Stimulated activated CD8-positive, alpha-beta memory T cell treated with anti-CD3 and anti-CD28 coated beads, Interleukin-7, amount 100 ng/mL, for 1 hour (primary cell): Measurements from ENCODE around the gene TOMM20.
A peak's percentile ranks its signal among the peaks of the same experiment; 100 is the strongest.
"Not testable (repeated sequence)": the region's sequence is repeated elsewhere in the genome, so short reads cannot be mapped to it uniquely, and the experiment has no call there.

Source experiments
- DNase-seq, 2 donors: peaks; one replicate each; pipeline ENCODE4 v3.0.0-alpha.2; 2020; ENCODE audit warnings: low read depth in 2 of 2

The TOMM20 gene

DNA sequence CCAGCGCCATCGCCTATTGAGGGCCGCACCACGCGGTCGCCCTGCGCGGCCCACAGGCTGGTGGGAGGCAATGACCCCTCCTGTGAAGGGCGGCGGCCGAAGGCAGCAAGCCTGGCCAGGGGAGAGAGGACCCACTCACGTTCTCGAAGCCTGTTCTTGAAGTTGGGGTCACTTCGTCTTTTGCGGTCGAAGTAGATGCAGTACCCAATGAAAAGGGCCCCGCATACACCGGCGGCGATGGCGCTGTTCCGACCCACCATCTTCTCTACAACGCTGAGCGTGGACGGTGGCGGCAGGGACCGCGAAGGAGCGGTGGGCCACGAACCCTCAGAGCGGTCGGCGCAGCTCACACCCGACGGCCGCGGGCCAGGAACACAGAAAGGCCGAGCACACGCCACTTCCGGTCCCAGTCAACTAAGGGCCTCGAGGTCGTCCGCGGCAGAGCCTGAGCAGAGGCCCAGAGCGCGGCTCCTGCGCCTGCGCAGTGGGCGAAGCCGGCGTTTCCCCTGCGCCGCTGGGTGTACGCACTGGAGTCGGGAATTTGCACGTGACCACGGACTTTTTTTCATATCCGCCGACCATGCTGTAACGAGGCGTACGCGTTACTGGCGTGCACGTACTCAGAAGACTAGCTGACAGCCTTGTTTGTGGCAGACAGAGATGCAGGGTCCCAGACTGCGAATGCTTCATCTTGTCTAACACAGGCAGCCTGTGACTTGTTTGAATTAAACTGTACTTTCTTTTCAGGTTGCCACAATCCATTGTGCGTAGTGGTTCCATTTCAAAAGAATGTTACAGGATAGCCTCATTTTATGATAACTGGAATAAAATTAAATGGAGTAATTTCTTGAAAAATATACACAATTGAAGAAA lies at the start of gene TOMM20:
TOMM20 (minus strand) TSS at position 382 of the 873 bp plus-strand sequence; CDS start at position 260, 122 bp downstream.
- peak; percentile 80 to 86 for DNase-seq

DNA sequence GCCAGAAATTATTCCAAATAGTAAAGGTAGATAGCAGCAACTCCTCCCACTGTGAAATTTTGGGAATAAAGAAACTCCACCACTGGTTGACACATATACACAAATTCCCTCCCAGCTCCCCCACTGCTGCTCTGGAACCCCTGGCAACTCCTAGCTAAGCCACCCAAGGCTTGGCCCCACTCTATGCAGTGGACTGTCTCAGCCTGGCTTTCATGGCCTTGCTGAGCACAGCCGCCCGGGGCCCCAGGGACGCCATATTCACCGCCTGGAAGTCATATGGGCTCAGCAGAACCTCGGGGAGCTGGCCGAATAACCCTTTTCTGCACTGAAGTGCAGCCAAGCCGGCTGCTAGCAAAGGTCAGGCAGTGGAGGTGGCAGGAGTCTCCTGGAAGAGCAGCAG lies 47.8 kb upstream of the TOMM20 start:
- DNase-seq = no peak

DNA sequence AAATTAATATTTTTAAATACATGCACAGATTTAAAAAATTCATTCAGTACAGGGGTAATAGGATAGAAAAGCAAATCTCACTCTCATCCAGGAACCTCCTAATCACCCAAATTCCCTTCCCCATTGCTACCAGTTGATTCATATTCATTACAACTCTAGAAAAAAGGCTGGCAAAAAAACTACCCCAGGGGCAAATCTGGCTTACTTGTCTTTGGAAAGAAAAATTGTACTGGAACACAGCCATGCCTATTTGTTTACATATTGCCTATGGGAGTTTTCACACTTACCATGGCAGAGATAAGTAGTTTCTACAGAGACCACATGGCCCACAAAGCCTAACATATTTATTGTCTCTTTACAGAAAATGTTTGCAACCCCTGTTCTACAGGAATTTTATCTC lies 41.3 kb upstream of the TOMM20 start:
- DNase-seq = no peak

DNA sequence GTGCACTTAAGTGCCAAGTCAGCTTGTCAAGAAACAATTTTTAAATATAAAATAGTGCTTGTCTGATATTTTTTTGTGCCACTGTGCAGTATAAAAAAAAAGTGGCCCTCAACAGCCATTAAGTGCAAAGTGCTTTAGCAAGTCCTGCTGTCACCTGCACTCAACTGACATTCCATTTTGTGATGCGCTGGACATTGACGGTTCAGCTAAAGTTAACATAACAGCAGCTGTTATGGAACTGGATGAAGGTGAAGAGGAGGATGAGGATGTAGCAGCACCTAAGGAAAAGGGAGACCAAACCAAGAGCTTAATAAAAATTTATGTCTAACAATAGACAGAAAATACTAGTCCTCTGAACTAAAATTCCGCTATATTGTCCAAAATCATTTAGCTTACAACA lies 39.7 kb upstream of the TOMM20 start:
- no peak for DNase-seq

DNA sequence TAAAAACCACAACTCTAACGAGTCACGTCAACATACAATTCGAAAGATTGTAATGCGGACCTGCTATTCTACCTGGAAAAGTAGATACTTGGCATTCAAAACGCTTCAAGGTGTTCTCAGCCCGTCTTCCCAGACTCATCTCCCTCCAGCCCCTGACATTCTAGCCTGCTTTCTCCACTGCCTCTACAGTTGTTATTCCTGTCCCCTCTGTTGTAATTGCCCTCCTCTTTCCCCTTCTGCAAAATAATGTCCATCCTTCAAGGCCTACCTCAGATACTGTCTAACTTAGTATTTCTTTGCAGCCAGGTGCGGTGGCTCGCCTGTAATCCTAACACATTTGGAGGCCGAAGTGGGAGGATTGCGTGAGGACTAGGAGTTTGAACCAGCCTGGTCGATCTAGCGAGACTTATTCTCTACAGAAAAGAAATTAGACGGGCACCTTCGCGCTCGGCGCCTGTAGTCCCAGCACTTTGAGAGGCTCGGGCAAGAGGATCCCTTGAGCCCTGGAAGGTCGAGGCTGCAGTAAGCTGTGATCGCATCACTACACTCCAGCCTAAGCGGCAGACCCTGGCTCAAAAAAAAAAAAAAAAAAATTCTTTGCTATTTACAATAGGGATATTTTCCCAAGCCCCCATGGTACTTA lies 33.2 kb upstream of the TOMM20 start:
- DNase-seq = no peak

DNA sequence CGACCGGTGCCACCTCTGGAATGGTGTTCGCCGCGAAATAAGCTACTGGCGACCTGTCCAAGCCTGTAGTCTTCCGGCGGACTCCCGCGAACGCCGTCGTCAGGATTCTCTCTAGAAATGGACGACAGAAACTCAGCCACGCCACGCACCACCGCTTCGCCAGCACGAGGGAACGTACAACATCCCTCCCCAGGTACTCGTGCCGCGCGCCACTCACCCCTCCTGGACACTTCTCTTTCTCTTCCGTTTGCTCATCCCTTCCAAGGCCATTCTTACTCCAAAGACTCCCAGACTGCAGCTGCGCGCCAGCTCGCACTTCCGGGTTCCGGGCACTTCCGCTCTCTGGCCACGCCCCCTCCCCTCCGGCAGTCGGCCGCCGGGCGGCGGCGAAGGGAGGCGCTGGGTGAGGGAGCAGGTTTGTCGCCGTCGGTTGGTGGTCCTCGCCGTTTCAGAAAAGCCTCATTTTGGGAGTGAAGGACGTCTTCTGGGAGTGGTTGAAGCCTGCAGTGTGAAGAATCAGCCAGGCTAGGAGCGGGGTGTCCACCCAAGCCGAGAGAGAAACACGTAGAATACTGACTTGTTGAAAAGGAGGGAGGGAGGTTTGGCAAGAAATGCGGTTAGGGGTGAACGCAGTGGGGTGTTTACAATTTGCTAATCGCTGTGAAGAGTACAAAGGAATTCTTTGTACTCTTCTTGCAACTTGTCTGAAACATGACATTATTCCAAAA lies 32.5 kb upstream of the TOMM20 start, which contains the start of gene RBM34:
RBM34 (minus strand) TSS at position 294 of the 728 bp plus-strand sequence; CDS start at position 270, 24 bp downstream.
- peak; percentile 85 to 87 for DNase-seq

DNA sequence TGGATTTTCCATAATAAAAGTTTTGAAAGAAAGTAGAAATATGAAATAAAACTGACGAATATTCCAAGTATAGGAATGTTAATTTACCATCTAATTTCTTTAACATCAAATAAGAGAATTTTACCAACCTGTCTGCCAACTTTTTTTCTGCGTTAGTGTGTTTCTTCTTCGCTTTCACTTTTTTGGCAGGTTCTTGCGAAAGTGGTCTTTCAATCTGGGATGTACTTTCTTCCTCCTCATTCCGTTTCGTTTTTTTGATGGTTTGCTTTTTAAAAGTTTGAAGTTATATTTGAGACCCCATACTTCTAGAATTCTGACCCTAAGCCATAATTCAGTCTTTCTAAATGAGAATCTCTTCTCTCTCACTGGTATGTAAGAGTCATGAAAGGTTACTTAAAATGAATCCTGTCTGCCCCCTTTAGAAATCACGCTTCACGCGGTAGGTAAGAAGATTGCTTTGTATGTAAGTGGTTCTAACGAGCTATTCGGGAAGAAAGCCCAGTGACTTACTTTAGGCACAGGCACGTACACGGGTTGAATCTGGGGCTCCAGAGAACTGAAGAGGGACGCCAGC lies 31.8 kb upstream of the TOMM20 start:
- no peak for DNase-seq

DNA sequence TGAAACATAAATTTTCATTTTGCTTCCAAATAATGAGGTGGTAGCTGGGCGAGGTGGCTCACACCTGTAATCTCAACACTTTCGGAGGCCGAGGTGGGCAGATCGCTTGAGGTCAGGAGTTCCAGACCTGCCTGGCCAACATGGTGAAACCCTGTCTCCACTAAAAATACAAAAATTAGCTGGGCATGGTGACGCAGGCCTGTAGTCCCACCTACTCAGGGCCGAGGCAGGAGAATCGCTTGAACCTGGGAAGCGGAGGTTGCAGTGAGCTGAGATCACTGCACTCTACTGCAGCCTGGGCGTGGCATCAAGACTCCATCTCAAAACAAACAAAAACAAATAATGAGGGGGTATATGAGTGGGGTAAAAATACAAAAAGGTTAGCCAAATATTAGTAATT lies 31.3 kb upstream of the TOMM20 start:
- DNase-seq = not testable (repeated sequence)

DNA sequence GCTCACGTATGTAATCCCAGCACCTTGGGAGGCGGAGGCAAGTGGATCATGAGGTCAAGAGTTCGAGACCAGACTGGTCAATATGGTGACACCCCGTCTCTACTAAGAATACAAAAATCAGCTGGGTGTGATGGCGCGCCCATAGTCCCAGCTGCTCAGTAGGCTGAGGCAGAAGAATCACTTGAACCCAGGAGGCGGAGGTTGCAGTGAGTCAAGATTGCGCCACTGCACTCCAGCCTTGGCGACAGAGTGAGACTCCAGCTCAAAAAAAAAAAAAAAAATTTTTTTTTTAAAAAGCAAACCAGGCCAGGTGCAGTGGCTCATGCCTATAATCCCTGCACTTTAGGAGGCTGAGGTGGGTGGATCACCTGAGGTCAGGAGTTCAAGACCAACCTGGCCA lies 30.6 kb upstream of the TOMM20 start:
- not testable (repeated sequence) for DNase-seq

DNA sequence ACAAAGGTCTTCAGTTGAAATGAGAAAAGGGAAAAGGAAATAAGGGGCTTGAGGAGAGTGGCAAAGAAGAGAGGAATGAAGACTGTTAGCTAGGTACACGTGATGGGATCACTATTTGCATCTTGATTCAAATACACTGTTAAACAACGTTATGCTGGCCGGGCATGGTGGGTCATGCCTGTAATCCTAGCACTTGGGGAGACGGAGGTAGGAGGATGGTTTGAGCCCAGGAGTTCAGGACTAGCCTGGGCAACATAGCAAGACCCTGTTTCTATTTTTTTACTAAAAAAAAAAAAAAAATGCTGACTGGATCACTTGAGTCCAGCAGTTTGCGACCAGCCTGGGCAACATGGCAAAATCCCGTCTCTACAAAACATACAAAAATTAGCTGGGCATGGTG lies 30.0 kb upstream of the TOMM20 start:
- DNase-seq = no peak

DNA sequence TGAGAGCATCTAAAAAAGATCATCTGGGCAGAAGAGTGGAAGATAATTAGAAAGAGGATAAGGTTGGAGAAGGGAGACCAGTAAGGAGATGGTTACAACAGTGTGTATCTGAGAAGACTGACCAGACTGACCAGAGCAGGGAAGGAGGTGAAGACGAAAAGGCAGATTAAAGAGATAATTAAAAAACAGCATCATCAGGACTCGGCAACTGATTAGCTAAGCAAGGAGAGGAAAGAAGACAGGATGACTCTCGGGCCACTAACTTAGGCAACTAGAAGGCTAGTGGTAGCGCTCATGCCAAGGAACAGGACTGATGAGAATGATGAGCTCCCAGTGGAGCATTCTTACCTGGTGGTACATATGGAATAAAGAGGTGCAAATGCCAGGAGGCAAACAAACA lies 28.5 kb upstream of the TOMM20 start:
- no peak for DNase-seq

DNA sequence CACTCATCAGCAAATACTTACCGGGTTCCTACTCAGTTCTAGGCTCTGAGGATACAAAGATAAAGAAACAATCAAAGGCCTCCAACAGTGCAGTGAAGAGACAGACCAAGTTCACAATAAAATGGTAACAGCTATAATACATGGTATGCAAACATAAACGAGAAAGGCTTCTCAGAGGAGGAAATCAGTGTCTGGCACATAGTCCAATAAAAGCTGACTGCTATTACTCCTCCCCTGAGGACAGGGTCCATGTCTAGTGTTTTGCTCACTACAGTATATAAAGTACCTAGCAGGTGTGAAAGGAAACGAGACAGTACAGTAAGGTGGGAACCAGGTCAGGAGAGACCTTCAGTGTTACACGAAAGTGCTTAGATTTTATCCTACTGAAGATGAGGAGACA lies 28.1 kb upstream of the TOMM20 start:
- no peak for DNase-seq

DNA sequence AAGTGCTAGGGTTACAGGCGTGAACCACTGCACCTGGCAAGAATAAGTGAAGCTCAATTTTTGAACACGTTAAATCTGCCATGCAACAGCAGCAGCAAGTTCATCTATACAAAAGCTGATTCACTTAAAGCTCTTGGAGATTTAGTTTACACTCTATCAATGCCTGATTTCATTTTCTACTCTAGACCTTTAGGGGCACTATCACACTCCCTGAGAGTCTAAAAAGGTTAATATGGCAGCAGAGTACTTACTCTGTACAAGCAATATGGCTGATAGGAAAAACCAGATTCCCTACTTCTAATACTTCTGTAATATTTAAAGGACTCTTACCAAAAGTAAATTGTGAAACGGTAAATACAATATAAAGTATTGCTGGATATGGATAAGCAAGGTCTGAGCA lies 27.6 kb upstream of the TOMM20 start:
- DNase-seq = no peak

DNA sequence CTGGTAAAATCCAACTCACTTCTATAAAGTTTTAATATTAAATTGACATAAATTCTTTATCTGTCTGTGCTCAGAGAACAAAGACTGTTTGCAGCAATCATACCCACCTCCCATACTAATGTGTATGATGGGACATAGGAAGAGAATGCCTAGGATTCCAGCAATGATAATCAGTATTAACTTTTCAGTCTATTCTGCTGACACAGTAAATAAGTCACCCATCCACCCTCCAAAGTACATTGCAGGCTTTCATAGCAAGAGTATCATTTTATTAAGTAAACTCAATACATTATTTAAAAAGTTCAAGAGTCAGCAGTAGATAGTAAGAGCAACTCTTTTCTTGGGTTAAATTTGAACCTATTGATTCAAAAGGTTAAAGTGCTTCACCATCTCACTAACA lies 23.6 kb upstream of the TOMM20 start:
- DNase-seq = no peak

DNA sequence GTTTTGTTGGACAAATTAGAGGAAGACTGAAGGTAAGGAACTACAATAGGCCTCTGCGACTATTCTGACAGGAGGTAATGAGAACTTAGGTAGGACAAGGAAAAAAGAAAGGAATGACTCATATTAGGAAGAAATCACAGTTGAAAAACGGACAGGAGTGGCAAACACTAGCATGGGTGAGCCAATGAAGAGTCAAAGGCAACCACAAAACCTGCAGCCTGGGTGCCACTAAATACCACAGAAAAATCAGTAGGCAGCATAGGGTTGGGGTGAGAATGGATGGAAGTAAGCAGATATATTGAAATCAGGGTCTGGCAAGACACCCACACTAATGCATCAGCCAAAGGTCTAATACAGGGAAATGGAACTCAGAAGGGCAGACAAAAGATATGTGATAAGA lies 22.4 kb upstream of the TOMM20 start:
- DNase-seq = no peak

DNA sequence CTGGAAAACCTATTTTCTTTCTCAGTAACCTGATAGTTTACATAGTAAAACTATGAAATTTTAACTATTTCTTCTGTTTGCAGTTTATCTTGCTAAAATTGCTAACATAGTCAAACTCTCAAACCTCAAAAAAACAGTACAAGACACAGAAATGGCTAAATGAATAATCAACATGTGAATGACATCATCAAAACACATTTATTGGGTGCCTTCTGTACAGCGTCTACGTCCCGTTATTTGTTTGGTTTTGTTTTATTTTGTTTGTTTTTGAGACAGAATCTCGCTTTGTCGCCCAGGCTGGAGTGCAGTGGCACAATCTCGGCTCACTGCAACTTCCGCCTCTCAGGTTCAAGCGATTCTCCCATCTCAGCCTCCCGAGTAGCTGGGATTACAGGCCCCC lies 21.2 kb upstream of the TOMM20 start:
- DNase-seq = no peak

DNA sequence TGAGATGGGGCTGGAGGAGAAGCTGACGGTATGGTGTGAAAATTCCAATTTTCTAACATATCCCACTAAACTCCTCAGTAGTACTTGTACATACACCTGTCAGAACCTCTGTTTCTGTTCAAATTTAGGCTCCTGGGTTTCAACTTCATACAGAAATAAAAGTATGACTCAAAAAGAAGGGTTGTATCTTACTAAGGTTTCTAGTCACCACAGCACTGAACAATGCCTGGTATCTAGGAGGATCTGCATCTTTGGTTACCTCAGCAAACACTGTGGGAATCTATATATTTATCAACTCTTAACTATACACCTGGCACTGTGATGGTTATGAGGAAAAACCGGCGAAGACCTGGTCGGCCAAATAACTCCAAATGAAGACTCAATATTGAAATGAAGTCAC lies 18.6 kb upstream of the TOMM20 start:
- DNase-seq = no peak

DNA sequence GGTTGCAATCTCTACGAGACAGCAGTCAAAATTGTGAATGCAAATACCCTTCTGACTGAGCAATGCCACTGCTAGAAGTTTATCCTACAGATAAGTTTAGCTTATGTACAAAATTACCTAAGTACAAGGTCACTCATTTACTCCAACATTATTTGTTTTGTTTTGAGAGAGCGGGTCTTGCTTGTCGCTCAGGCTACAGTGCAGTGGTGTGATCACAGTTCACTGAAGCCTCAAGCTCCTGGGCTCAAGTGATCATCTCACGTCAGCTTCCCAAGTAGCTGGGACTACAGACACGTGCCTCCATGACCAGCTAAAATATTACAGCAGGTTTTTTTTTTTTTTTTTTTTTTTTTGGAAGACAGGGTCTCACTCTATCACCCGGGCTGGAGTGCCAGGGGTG lies 17.0 kb upstream of the TOMM20 start:
- no peak for DNase-seq

DNA sequence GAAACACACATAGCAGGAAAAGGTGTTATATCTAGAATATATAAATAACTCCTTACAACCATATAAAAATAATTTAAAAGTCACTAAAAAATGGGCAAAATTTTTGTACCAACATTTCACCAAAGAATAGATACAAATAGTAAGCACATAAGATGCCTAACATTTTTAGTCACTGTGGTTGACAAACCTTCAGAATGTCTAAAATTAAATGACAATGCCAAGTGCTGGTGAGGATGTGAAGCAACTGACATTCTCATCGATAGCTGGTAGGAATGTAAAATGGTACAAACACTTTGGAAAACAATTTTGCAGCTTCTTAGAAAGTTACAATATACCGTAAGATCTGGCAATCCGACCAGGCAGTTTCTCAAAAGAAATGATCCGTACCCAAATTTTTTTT lies 14.4 kb upstream of the TOMM20 start:
- no peak for DNase-seq

DNA sequence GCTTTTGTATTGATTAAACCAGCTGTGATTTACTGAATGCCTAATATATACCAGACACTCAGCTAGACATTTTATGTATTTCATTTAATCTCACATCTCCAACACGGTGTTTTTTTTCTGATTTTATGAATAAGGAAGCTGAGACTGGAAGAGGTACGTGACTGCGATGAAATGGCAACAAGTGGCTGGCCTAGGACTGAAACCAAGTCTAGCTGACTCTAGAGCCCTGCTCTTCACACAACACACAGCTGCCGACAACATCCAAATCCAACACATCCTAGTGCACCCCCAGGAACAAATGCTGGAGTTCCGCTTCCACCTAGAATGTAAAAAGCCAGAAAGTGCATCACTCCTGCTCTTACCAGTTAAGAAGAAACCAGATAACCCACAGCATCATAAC lies 10.7 kb upstream of the TOMM20 start:
- DNase-seq = no peak

DNA sequence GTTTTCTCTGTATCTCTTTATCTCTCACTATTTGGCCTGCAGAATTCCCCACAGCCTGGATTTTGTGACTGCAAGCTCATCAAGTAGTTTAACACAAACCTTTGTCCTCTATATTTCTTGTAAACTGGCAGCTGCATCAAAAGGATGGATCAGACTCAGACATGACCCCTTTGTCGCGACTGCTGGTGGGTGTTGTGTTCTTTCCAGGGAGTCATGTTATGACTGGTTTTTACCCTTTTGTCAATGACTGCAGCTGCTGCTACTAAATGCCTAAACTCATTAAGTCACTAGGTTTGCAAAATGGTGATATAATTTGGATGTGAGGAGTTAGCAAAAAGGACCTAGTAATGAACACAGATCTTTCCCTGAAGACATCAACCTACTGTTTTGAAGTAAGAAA lies 10.2 kb upstream of the TOMM20 start:
- DNase-seq = no peak

DNA sequence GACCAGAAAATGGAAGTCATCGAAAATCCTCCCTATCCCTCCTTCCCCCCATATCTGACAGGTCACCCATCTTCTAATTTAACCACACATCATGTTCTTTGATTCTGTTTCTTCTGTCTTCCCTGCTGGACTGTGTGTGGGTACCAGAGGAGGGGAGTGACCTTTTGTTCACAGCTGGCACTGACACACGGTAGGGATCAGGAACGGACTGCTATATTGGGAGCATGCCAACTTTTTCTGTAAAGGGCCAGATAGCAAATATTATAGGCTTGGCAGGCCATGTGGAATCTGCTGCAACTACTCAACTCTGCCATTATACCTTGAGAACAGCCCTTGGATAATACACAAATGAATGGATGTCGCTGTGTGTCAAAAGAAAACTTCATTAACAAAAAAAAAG lies 7.5 kb upstream of the TOMM20 start:
- DNase-seq = no peak
